Keratinocyte (primary cell): ENCODE data around the gene GRAMD2B.

Experiments used
- EZH2 ChIP-seq: IDR thresholded peaks from one replicate; pipeline ENCODE4 v1.6.1; 2012; ENCODE audit warnings: inconsistent platforms, mild to moderate bottlenecking, low read length, moderate library complexity
- TF ChIP-seq, protein P1 (sequence below), 3 experiments: IDR thresholded peaks in 1 of 3; conservative IDR thresholded peaks in 1 of 3; optimal IDR thresholded peaks in 1 of 3; 2 replicates in 2 of 3; 3 replicates in 1 of 3; pipeline versions ENCODE3 to v1.5.1; 2011; ENCODE audit warnings: low read length in 3 of 3, mild to moderate bottlenecking in 3 of 3, moderate library complexity in 2 of 3, control low read depth in 1 of 3, inconsistent platforms in 1 of 3; ENCODE audit not compliant: insufficient read depth in 2 of 3; ENCODE audit errors: extremely low read depth in 1 of 3

DNA sequence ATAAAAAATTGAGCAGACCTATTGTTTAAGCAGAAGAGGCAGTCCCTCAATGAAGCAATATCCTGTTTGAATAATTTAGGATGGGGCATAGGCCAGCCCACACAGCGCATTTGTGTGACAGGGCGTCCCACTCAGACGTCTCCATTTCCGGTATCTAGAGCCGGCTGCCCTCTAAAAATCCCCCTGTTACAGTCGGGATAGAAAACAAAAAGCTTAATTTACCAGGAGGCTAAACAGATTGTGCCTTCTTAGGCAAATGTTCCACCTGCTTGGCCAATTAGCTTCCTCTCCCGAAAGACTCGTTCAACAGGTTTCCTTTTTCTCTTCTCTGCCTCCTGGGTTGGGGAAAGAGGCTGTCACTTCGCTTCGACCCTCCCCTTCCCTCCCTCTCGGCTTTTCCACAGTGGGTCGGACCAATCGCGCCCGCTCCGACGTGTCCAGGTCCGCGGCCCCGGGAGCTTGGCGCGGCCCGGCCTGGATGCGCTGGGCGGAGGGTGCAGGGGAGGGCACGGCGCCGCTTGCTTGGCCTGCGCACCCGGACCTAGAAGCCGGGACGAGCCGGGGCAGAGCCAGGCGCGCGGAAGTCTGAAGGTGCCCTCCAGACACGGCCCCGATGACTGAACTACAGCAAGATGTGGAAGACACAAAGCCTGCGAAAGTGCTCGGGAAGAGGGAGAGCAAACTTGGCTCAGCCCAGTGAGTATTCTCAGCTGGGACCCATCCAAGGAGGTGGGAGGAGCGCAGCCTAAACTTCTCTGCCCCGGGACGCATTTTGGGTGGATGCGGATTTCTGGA is at the start of gene GRAMD2B:
- TF ChIP-seq, protein P1, sequence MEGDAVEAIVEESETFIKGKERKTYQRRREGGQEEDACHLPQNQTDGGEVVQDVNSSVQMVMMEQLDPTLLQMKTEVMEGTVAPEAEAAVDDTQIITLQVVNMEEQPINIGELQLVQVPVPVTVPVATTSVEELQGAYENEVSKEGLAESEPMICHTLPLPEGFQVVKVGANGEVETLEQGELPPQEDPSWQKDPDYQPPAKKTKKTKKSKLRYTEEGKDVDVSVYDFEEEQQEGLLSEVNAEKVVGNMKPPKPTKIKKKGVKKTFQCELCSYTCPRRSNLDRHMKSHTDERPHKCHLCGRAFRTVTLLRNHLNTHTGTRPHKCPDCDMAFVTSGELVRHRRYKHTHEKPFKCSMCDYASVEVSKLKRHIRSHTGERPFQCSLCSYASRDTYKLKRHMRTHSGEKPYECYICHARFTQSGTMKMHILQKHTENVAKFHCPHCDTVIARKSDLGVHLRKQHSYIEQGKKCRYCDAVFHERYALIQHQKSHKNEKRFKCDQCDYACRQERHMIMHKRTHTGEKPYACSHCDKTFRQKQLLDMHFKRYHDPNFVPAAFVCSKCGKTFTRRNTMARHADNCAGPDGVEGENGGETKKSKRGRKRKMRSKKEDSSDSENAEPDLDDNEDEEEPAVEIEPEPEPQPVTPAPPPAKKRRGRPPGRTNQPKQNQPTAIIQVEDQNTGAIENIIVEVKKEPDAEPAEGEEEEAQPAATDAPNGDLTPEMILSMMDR (optimal IDR thresholded peaks at IDR 0.05 in 1 of 3, IDR thresholded peaks at IDR 0.05 in 1 of 3, conservative IDR thresholded peaks at IDR 0.05 in 1 of 3; ENCODE audit: extremely low read depth in 1 of 3, insufficient read depth in 2 of 3, low read length in 3 of 3), result no peak
- TF ChIP-seq EZH2, result no peak
